Liver (tissue), 9 donors: ENCODE results near the gene DDX56. TPM values are rescaled to one million over a fixed set of nuclear protein-coding genes. Genes with fewer than 3 reads are reported as not detected.

Source experiments
- DNase-seq: peaks from one replicate; pipeline ENCODE4 v3.0.0-alpha.2; 2017; ENCODE audit warnings: low spot score
- H3K27ac ChIP-seq, 2 donors: one replicate each; pipeline ENCODE4 v1.7.0; 2013; ENCODE audit warnings: inconsistent platforms in 2 of 2, low read length in 2 of 2, control low read depth in 1 of 2, low read depth in 1 of 2, mild to moderate bottlenecking in 1 of 2
- H3K27me3 ChIP-seq, 4 donors: one replicate each; pipeline versions ENCODE4 v1.6.1 to v1.7.0; 2013; ENCODE audit warnings: low read length in 3 of 4, inconsistent platforms in 1 of 4, mild to moderate bottlenecking in 1 of 4, moderate library complexity in 1 of 4; ENCODE audit not compliant: control insufficient read depth in 4 of 4, insufficient read depth in 4 of 4
- H3K36me3 ChIP-seq, 4 donors: one replicate each; pipeline versions ENCODE4 v1.6.1 to v1.7.0; 2013; ENCODE audit warnings: low read length in 3 of 4, mild to moderate bottlenecking in 3 of 4, low read depth in 1 of 4, moderate library complexity in 1 of 4; ENCODE audit not compliant: control insufficient read depth in 4 of 4, insufficient read depth in 3 of 4
- H3K4me1 ChIP-seq, 4 donors: one replicate each; pipeline versions ENCODE4 v1.6.1 to v1.7.0; 2013; ENCODE audit warnings: low read length in 3 of 4, mild to moderate bottlenecking in 3 of 4, moderate library complexity in 1 of 4; ENCODE audit not compliant: control insufficient read depth in 4 of 4, insufficient read depth in 4 of 4
- H3K4me3 ChIP-seq, 3 donors: one replicate each; pipeline versions ENCODE4 v1.6.1 to v1.7.0; 2013; ENCODE audit warnings: low read length in 3 of 3, control low read depth in 1 of 3, low read depth in 1 of 3, mild to moderate bottlenecking in 1 of 3
- H3K9ac ChIP-seq, 2 donors: one replicate each; pipeline ENCODE4 v1.7.0; 2013; ENCODE audit warnings: low read length in 2 of 2, mild to moderate bottlenecking in 2 of 2, moderate library complexity in 2 of 2, control low read depth in 1 of 2, low read depth in 1 of 2
- H3K9me3 ChIP-seq, 4 donors: one replicate each; pipeline versions ENCODE4 v1.6.1 to v1.7.0; 2013; ENCODE audit warnings: low read length in 3 of 4; ENCODE audit not compliant: control insufficient read depth in 4 of 4
- EGR1 ChIP-seq, 2 donors: IDR thresholded peaks; 2 replicates each; pipeline ENCODE4 v1.6.1; 2016 to 2018; ENCODE audit warnings: antibody characterized with exemption in 2 of 2, low read depth in 2 of 2
- FOXA1 ChIP-seq: IDR thresholded peaks from 2 replicates; pipeline ENCODE4 v1.6.1; 2016; ENCODE audit warnings: antibody characterized with exemption
- FOXA2 ChIP-seq: IDR thresholded peaks from 2 replicates; pipeline ENCODE4 v1.6.1; 2016; ENCODE audit warnings: antibody characterized with exemption
- GABPA ChIP-seq, 2 donors: IDR thresholded peaks in 1 of 2; conservative IDR thresholded peaks in 1 of 2; 2 replicates each; pipeline ENCODE4 v1.6.1; 2016; ENCODE audit warnings: antibody characterized with exemption in 2 of 2, mild to moderate bottlenecking in 1 of 2, moderate library complexity in 1 of 2
- HNF4A ChIP-seq, 2 donors: conservative IDR thresholded peaks; 2 replicates each; pipeline ENCODE4 v1.6.1; 2016; ENCODE audit warnings: antibody characterized with exemption in 2 of 2, mild to moderate bottlenecking in 2 of 2
- HNF4G ChIP-seq: IDR thresholded peaks from 2 replicates; pipeline ENCODE4 v1.6.1; 2016; ENCODE audit warnings: antibody characterized with exemption
- JUND ChIP-seq, 2 donors: IDR thresholded peaks; 2 replicates each; pipeline ENCODE4 v1.6.1; 2016; ENCODE audit warnings: antibody characterized with exemption in 2 of 2
- NR2F2 ChIP-seq: IDR thresholded peaks from 2 replicates; pipeline ENCODE4 v1.6.1; 2016; ENCODE audit warnings: antibody characterized with exemption
- RAD21 ChIP-seq, 2 donors: IDR thresholded peaks; 2 replicates each; pipeline ENCODE4 v1.6.1; 2016; ENCODE audit warnings: antibody characterized with exemption in 2 of 2, mild to moderate bottlenecking in 2 of 2
- SP1 ChIP-seq: IDR thresholded peaks from 2 replicates; pipeline ENCODE4 v1.6.1; 2018; ENCODE audit warnings: antibody characterized with exemption, mild to moderate bottlenecking
- WGBS: extraction: QIAGEN DNeasy Blood & Tissue Kit; methylation state at CpG from one replicate; pipeline ENCODE4 v1.1.7; 2013; 5-methylcytosine and 5-hydroxymethylcytosine counted together
- polyA plus RNA-seq, 2 donors: library from polyadenylated mRNA; stranded (reverse) in 1 of 2; unstranded in 1 of 2; fragments of 200-250 nt in 1 of 2; fragments of >200 nt in 1 of 2; fragmentation: Nextera tagmentation in 1 of 2; extraction: Ambion mirVana in 1 of 2; gene quantifications; one replicate each; pipeline versions ENCODE4 v1.2.1 to v1.2.3, GENCODE V29; 2013 to 2015
- total RNA-seq, 2 donors: library from RNA; depleted of rRNA; stranded (reverse); fragments of >200 nt; gene quantifications; one replicate each; pipeline ENCODE4 v1.2.3, GENCODE V29; 2014
- TF ChIP-seq, protein P1 (sequence below): fragments of 150-350 bp; IDR thresholded peaks from 2 replicates; pipeline ENCODE4 v1.5.1; 2017; ENCODE audit warnings: improper control_type of control experiment, low read depth, low read length; ENCODE audit not compliant: missing input control
- TF ChIP-seq, protein P2 (sequence below): IDR thresholded peaks from 2 replicates; pipeline ENCODE4 v1.6.1; 2016; ENCODE audit warnings: antibody characterized with exemption
- TF ChIP-seq, protein P3 (sequence below): IDR thresholded peaks from 2 replicates; pipeline ENCODE4 v1.6.1; 2016; ENCODE audit warnings: antibody characterized with exemption, mild to moderate bottlenecking
- TF ChIP-seq, protein P4 (sequence below): IDR thresholded peaks from 2 replicates; pipeline ENCODE4 v1.6.1; 2016; ENCODE audit warnings: antibody characterized with exemption
- donor health status: healthy.
- donor health status: healthy.
- donor health status: healthy.
- donor health status: healthy.
- donor health status: healthy.

Gene DDX56
- total and polyA plus RNA-seq, 4 donors = 24.3 to 42.1 (median 31.9) TPM

DNA sequence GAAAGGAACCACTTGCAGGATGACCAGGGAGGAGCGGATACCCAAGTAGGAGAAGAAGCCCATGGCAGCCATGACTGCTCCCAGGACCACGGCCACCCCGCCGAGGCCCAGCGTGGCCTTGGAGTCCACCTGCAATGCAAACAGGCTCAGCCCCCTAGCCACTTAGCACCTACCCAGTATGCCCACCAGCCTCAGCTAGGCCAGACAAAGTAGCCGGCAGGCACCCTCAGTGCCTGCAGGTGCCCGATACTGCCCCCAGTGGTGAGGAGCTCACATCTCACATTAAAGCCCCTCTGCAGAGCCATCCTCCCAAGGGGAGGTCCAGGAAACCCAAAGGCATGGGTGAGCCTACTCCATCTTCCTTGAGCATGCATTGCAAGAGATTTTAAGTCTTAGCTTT is 39.2 kb downstream of the DDX56 start:
- Histone ChIP-seq H3K4me1 (peaks cover 2 to 49% (median 25%) of the 10 kb centered on the region in 4 donors), H3K9me3 (no peaks in the 10 kb centered on the region), H3K4me3 (no peak overlapping the region), H3K36me3 (peaks cover 0 to 34% (median 21%) of the 10 kb centered on the region in 4 donors), H3K9ac (no peak overlapping the region), H3K27me3 (no peaks in the 10 kb centered on the region), H3K27ac (no peak overlapping the region)
- no peak for DNase-seq
- whole genome bisulfite sequencing = 70% methylated on average over 7 of the region's 7 CpGs
- TF ChIP-seq, protein P1, sequence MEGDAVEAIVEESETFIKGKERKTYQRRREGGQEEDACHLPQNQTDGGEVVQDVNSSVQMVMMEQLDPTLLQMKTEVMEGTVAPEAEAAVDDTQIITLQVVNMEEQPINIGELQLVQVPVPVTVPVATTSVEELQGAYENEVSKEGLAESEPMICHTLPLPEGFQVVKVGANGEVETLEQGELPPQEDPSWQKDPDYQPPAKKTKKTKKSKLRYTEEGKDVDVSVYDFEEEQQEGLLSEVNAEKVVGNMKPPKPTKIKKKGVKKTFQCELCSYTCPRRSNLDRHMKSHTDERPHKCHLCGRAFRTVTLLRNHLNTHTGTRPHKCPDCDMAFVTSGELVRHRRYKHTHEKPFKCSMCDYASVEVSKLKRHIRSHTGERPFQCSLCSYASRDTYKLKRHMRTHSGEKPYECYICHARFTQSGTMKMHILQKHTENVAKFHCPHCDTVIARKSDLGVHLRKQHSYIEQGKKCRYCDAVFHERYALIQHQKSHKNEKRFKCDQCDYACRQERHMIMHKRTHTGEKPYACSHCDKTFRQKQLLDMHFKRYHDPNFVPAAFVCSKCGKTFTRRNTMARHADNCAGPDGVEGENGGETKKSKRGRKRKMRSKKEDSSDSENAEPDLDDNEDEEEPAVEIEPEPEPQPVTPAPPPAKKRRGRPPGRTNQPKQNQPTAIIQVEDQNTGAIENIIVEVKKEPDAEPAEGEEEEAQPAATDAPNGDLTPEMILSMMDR = peak; percentile 37
- TF ChIP-seq NR2F2 = no peak
- TF ChIP-seq, protein P2, sequence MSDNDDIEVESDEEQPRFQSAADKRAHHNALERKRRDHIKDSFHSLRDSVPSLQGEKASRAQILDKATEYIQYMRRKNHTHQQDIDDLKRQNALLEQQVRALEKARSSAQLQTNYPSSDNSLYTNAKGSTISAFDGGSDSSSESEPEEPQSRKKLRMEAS = no peak
- TF ChIP-seq FOXA2 = no peak
- no peak for TF ChIP-seq FOXA1
- TF ChIP-seq, protein P3, sequence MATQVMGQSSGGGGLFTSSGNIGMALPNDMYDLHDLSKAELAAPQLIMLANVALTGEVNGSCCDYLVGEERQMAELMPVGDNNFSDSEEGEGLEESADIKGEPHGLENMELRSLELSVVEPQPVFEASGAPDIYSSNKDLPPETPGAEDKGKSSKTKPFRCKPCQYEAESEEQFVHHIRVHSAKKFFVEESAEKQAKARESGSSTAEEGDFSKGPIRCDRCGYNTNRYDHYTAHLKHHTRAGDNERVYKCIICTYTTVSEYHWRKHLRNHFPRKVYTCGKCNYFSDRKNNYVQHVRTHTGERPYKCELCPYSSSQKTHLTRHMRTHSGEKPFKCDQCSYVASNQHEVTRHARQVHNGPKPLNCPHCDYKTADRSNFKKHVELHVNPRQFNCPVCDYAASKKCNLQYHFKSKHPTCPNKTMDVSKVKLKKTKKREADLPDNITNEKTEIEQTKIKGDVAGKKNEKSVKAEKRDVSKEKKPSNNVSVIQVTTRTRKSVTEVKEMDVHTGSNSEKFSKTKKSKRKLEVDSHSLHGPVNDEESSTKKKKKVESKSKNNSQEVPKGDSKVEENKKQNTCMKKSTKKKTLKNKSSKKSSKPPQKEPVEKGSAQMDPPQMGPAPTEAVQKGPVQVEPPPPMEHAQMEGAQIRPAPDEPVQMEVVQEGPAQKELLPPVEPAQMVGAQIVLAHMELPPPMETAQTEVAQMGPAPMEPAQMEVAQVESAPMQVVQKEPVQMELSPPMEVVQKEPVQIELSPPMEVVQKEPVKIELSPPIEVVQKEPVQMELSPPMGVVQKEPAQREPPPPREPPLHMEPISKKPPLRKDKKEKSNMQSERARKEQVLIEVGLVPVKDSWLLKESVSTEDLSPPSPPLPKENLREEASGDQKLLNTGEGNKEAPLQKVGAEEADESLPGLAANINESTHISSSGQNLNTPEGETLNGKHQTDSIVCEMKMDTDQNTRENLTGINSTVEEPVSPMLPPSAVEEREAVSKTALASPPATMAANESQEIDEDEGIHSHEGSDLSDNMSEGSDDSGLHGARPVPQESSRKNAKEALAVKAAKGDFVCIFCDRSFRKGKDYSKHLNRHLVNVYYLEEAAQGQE = no peak
- no peak for TF ChIP-seq SP1
- TF ChIP-seq RAD21 (IDR thresholded peaks at IDR 0.05) = peak; percentile 17 to 54

DNA sequence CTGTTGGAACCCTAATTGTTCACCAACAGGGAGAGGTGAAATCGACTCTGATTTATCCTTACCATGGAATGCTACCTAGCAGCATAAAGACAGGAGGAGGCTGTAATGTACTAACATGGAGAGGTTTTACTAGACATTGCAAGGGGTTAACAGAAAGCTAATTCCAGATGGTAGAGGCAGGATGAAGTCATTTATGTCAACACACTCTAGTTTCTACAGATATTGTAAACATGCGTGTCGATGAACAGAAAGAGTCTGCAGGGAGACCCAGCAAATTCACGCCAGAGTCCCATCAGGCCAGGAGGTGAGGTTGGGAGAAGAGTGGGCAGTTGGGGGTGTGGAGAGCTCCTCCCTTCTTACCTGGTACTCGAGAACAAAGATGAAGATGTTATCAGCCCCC is 39.6 kb downstream of the DDX56 start:
- no peak overlapping the region for H3K4me3 ChIP-seq
- 66% methylated on average over 5 of the region's 5 CpGs for WGBS
- H3K36me3 ChIP-seq = peaks cover 0 to 34% (median 21%) of the 10 kb centered on the region in 4 donors
- no peak overlapping the region for H3K9ac ChIP-seq
- DNase-seq = no peak
- no peak overlapping the region for H3K27ac ChIP-seq
- peaks cover 2 to 45% (median 23%) of the 10 kb centered on the region in 4 donors for H3K4me1 ChIP-seq
- no peaks in the 10 kb centered on the region for H3K27me3 ChIP-seq
- H3K9me3 ChIP-seq = no peaks in the 10 kb centered on the region
- TF ChIP-seq JUND (IDR thresholded peaks at IDR 0.05) (no peak), GABPA (IDR thresholded peaks at IDR 0.05 in 1 of 2, conservative IDR thresholded peaks at IDR 0.05 in 1 of 2) (no peak), EGR1 (IDR thresholded peaks at IDR 0.05; ENCODE audit: low read depth in 2 of 2) (no peak), RAD21 (IDR thresholded peaks at IDR 0.05) (no peak), FOXA1 (no peak), HNF4G (no peak), SP1 (no peak), HNF4A (conservative IDR thresholded peaks at IDR 0.05) (no peak)
- TF ChIP-seq, protein P3 = no peak
- TF ChIP-seq, protein P4, sequence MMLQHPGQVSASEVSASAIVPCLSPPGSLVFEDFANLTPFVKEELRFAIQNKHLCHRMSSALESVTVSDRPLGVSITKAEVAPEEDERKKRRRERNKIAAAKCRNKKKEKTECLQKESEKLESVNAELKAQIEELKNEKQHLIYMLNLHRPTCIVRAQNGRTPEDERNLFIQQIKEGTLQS = no peak
